HepG2 (cell line): Measurements from ENCODE around the gene PPCDC. TPM values are rescaled to one million over a fixed set of nuclear protein-coding genes. Genes with fewer than 3 reads are reported as not detected.
A peak's percentile ranks its signal among the peaks of the same experiment; 100 is the strongest.

Experiments
- HOXA3 ChIP-seq: sonication (generic); formaldehyde crosslinking; IDR thresholded peaks from 2 replicates; pipeline ENCODE4 v1.5.0; 2020; ENCODE audit warnings: missing genetic modification reagents
- KMT2B ChIP-seq: IDR thresholded peaks from 2 replicates; pipeline ENCODE4 v1.6.1; 2016; ENCODE audit warnings: missing genetic modification reagents, missing compliant biosample characterization
- LBX2 ChIP-seq: sonication (generic); formaldehyde crosslinking; IDR thresholded peaks from 2 replicates; pipeline ENCODE4 v1.5.0; 2020; ENCODE audit warnings: missing genetic modification reagents, mild to moderate bottlenecking, borderline replicate concordance
- MED1 ChIP-seq: sonication (generic); formaldehyde crosslinking; IDR thresholded peaks from 2 replicates; pipeline ENCODE4 v1.4.0; 2020; ENCODE audit warnings: missing genetic modification reagents
- MEIS2 ChIP-seq: sonication (generic); formaldehyde crosslinking; IDR thresholded peaks from 2 replicates; pipeline ENCODE4 v1.9.0; 2021; ENCODE audit warnings: mild to moderate bottlenecking, missing genetic modification reagents
- PCBP1 ChIP-seq: fragments of 200-400 bp; formaldehyde crosslinking; IDR thresholded peaks from 2 replicates; pipeline ENCODE4 v1.6.1; 2017; ENCODE audit warnings: mild to moderate bottlenecking, low read depth, low read length, borderline replicate concordance
- POLR2G ChIP-seq: fragments of 200-400 bp; formaldehyde crosslinking; IDR thresholded peaks from 2 replicates; pipeline ENCODE4 v1.6.1; 2018; ENCODE audit warnings: mild to moderate bottlenecking, low read depth, low read length, moderate library complexity
- RBM39 ChIP-seq: fragments of 200-400 bp; formaldehyde crosslinking; IDR thresholded peaks from one replicate; pipeline ENCODE4 v1.6.1; 2018; ENCODE audit warnings: antibody characterized with exemption, mild to moderate bottlenecking, low read depth, low read length; ENCODE audit not compliant: poor library complexity, severe bottlenecking
- SIX1 ChIP-seq: sonication (generic); formaldehyde crosslinking; IDR thresholded peaks from 2 replicates; pipeline ENCODE4 v1.4.0; 2020; ENCODE audit warnings: missing genetic modification reagents, borderline replicate concordance
- STAT5B ChIP-seq: sonication (generic); formaldehyde crosslinking; IDR thresholded peaks from 2 replicates; pipeline ENCODE4 v1.4.0; 2020; ENCODE audit warnings: missing genetic modification reagents
- THAP8 ChIP-seq: sonication (generic); formaldehyde crosslinking; IDR thresholded peaks from 2 replicates; pipeline ENCODE4 v1.5.1; 2020; ENCODE audit warnings: missing genetic modification reagents, mild to moderate bottlenecking, borderline replicate concordance
- YEATS2 ChIP-seq: sonication (generic); formaldehyde crosslinking; IDR thresholded peaks from 2 replicates; pipeline ENCODE4 v1.4.0; 2020; ENCODE audit warnings: missing genetic modification reagents, borderline replicate concordance
- ZNF205 ChIP-seq: IDR thresholded peaks from 2 replicates; pipeline ENCODE4 v1.6.1; 2018; ENCODE audit warnings: missing biosample characterization, missing genetic modification reagents
- ZNF430 ChIP-seq: sonication (generic); formaldehyde crosslinking; IDR thresholded peaks from 2 replicates; pipeline ENCODE4 v1.9.0; 2021; ENCODE audit warnings: mild to moderate bottlenecking, missing genetic modification reagents
- ZNF605 ChIP-seq: sonication (generic); formaldehyde crosslinking; IDR thresholded peaks from 2 replicates; pipeline ENCODE4 v1.8.0; 2022; ENCODE audit warnings: mild to moderate bottlenecking, missing genetic modification reagents
- polyA plus RNA-seq, 8 experiments: library from polyadenylated mRNA; depleted of rRNA in 3 of 8; stranded (reverse) in 7 of 8; unstranded in 1 of 8; fragments of >200 nt; fragmentation: Illumina TruSeq in 4 of 8; extraction: Trizol in 4 of 8; gene quantifications; 2 replicates each; pipeline versions ENCODE4 v1.2.1 to v1.2.3, GENCODE V29; 2011 to 2016; ENCODE audit warnings: low read depth in 4 of 8, missing spikeins in 1 of 8, mixed read lengths in 1 of 8; ENCODE audit not compliant: insufficient read depth in 1 of 8
- total RNA-seq, 5 experiments: library from RNA; depleted of rRNA; stranded (reverse); fragments of >200 nt; fragmentation: Illumina TruSeq; extraction: Trizol; gene quantifications; 2 replicates each; pipeline ENCODE4 v1.2.3, GENCODE V29; 2016; ENCODE audit warnings: low read depth in 1 of 5
- TF ChIP-seq, protein P1 (sequence below): IDR thresholded peaks from 2 replicates; pipeline ENCODE4 v1.6.1; 2018; ENCODE audit warnings: missing genetic modification reagents
- TF ChIP-seq, protein P2 (sequence below): sonication (generic); formaldehyde crosslinking; IDR thresholded peaks from 2 replicates; pipeline ENCODE4 v1.4.0; 2020; ENCODE audit warnings: mild to moderate bottlenecking, missing genetic modification reagents
- TF ChIP-seq, protein P3 (sequence below): IDR thresholded peaks from 2 replicates; pipeline ENCODE4 v1.6.1; 2016
- TF ChIP-seq, protein P4 (sequence below), 2 experiments: fragments of 450-650 bp in 1 of 2; sonication (generic) in 1 of 2; formaldehyde crosslinking; IDR thresholded peaks; 2 replicates each; pipeline versions ENCODE4 v1.5.0 to v1.8.0; 2020 to 2022; ENCODE audit warnings: mild to moderate bottlenecking in 1 of 2, missing genetic modification reagents in 1 of 2

The PPCDC gene
- total and polyA plus RNA-seq, 2 of the 13 experiments (the other 11 are each of a cell fraction or from before 2014, with no cell fraction given), result 12.3 to 12.8 TPM

- TF ChIP-seq, protein P1, sequence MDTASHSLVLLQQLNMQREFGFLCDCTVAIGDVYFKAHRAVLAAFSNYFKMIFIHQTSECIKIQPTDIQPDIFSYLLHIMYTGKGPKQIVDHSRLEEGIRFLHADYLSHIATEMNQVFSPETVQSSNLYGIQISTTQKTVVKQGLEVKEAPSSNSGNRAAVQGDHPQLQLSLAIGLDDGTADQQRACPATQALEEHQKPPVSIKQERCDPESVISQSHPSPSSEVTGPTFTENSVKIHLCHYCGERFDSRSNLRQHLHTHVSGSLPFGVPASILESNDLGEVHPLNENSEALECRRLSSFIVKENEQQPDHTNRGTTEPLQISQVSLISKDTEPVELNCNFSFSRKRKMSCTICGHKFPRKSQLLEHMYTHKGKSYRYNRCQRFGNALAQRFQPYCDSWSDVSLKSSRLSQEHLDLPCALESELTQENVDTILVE (CRISPR knock-in tag), result peak; percentile 85; the same call in 1 of the 2 replicates
- TF ChIP-seq RBM39, result no peak
- TF ChIP-seq ZNF205, result peak; percentile 42; the same call in 1 of the 2 replicates
- peak; percentile 61; the same call in 1 of the 2 replicates for TF ChIP-seq MED1 (CRISPR knock-in tag)
- TF ChIP-seq, protein P2, sequence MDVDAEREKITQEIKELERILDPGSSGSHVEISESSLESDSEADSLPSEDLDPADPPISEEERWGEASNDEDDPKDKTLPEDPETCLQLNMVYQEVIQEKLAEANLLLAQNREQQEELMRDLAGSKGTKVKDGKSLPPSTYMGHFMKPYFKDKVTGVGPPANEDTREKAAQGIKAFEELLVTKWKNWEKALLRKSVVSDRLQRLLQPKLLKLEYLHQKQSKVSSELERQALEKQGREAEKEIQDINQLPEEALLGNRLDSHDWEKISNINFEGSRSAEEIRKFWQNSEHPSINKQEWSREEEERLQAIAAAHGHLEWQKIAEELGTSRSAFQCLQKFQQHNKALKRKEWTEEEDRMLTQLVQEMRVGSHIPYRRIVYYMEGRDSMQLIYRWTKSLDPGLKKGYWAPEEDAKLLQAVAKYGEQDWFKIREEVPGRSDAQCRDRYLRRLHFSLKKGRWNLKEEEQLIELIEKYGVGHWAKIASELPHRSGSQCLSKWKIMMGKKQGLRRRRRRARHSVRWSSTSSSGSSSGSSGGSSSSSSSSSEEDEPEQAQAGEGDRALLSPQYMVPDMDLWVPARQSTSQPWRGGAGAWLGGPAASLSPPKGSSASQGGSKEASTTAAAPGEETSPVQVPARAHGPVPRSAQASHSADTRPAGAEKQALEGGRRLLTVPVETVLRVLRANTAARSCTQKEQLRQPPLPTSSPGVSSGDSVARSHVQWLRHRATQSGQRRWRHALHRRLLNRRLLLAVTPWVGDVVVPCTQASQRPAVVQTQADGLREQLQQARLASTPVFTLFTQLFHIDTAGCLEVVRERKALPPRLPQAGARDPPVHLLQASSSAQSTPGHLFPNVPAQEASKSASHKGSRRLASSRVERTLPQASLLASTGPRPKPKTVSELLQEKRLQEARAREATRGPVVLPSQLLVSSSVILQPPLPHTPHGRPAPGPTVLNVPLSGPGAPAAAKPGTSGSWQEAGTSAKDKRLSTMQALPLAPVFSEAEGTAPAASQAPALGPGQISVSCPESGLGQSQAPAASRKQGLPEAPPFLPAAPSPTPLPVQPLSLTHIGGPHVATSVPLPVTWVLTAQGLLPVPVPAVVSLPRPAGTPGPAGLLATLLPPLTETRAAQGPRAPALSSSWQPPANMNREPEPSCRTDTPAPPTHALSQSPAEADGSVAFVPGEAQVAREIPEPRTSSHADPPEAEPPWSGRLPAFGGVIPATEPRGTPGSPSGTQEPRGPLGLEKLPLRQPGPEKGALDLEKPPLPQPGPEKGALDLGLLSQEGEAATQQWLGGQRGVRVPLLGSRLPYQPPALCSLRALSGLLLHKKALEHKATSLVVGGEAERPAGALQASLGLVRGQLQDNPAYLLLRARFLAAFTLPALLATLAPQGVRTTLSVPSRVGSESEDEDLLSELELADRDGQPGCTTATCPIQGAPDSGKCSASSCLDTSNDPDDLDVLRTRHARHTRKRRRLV, result 0 out of 2 replicates have a peak, but pooled peaks have one; percentile 34
- TF ChIP-seq, protein P3, sequence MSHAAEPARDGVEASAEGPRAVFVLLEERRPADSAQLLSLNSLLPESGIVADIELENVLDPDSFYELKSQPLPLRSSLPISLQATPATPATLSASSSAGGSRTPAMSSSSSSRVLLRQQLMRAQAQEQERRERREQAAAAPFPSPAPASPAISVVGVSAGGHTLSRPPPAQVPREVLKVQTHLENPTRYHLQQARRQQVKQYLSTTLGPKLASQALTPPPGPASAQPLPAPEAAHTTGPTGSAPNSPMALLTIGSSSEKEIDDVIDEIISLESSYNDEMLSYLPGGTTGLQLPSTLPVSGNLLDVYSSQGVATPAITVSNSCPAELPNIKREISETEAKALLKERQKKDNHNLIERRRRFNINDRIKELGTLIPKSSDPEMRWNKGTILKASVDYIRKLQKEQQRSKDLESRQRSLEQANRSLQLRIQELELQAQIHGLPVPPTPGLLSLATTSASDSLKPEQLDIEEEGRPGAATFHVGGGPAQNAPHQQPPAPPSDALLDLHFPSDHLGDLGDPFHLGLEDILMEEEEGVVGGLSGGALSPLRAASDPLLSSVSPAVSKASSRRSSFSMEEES (CRISPR knock-in tag), result peak; percentile 86
- peak; percentile 88 for TF ChIP-seq ZNF430 (CRISPR knock-in tag)
- TF ChIP-seq POLR2G, result peak; percentile 60; the same call in 1 of the 2 replicates
- TF ChIP-seq LBX2 (CRISPR knock-in tag), result 0 out of 2 replicates have a peak, but pooled peaks have one; percentile 57
- TF ChIP-seq THAP8, result 0 out of 2 replicates have a peak, but pooled peaks have one; percentile 67
- peak; percentile 93 for TF ChIP-seq YEATS2 (CRISPR knock-in tag)
- peak; percentile 74 for TF ChIP-seq KMT2B (CRISPR knock-in tag)
- no peak for TF ChIP-seq SIX1 (CRISPR knock-in tag)
- no peak for TF ChIP-seq PCBP1
- TF ChIP-seq ZNF605 (CRISPR knock-in tag), result peak; percentile 80; the same call in 1 of the 2 replicates
- peak; percentile 83; the same call in 1 of the 2 replicates for TF ChIP-seq STAT5B (CRISPR knock-in tag)
- TF ChIP-seq, protein P4, sequence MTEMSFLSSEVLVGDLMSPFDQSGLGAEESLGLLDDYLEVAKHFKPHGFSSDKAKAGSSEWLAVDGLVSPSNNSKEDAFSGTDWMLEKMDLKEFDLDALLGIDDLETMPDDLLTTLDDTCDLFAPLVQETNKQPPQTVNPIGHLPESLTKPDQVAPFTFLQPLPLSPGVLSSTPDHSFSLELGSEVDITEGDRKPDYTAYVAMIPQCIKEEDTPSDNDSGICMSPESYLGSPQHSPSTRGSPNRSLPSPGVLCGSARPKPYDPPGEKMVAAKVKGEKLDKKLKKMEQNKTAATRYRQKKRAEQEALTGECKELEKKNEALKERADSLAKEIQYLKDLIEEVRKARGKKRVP (CRISPR knock-in tag; IDR thresholded peaks at IDR 0.05), result peak in 1 of 2 experiments; percentile 59; a peak in 2 of 4 replicates
- peak; percentile 94 for TF ChIP-seq MEIS2 (CRISPR knock-in tag)
- TF ChIP-seq HOXA3 (CRISPR knock-in tag), result peak; percentile 87
These were observed 28.1 kb upstream of the PPCDC start, which contains the start of gene SCAMP5 (continued) for GRCh38 chr15:74995182-74995778.
